GM12878 (cell line): ENCODE measurements around the gene FUCA2.

Experiments
- EZH2 ChIP-seq: IDR thresholded peaks from 2 replicates; pipeline ENCODE4 v1.6.1; 2012; ENCODE audit warnings: low read depth, mild to moderate bottlenecking, control low read depth, inconsistent platforms, low read length, borderline replicate concordance; ENCODE audit not compliant: control insufficient read depth
- TF ChIP-seq, protein P1 (sequence below), 3 experiments: IDR thresholded peaks in 2 of 3; conservative IDR thresholded peaks in 1 of 3; 2 replicates each; pipeline ENCODE4 v1.5.1; 2011; ENCODE audit warnings: low read depth in 3 of 3, low read length in 3 of 3, mild to moderate bottlenecking in 3 of 3, control low read depth in 2 of 3, moderate library complexity in 2 of 3, inconsistent platforms in 1 of 3, mixed read lengths in 1 of 3; ENCODE audit not compliant: control insufficient read depth in 2 of 3, insufficient read depth in 1 of 3; ENCODE audit errors: extremely low read depth in 1 of 3
- TF ChIP-seq, protein P2 (sequence below): fragments of 450-650 bp; IDR thresholded peaks from 2 replicates; pipeline ENCODE4 v1.6.1; 2017; ENCODE audit warnings: mild to moderate bottlenecking

DNA sequence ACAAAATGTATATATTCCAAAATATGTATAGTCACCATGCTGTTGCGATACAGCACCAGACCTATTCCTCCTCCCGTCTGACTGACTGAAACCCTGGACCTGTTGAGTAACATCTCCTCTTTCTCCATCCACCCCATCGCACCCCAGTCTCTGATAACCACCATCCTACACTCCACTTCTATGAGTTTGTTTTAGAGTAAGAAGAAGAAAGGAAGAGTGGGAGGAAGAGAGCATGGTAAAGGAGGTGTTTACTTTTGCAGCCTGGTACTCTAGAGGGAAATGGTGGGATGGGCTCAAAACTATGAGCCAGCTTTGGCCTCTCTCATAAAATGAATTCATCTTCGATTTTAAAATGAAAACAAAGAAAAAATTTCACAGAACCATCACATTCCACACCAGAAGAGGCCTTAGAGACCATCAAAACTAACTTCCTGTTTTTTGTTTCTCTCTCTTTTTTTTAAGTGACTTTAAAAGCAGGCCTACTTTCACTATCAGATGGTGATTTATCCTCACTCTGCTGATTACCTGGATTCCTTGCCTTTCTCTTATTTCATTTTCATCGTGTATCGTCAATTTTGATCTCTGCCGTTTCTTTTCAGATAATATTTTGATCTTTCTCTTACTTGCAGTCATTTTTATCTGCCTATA lies 16.8 kb upstream of the FUCA2 start:
- TF ChIP-seq, protein P1, sequence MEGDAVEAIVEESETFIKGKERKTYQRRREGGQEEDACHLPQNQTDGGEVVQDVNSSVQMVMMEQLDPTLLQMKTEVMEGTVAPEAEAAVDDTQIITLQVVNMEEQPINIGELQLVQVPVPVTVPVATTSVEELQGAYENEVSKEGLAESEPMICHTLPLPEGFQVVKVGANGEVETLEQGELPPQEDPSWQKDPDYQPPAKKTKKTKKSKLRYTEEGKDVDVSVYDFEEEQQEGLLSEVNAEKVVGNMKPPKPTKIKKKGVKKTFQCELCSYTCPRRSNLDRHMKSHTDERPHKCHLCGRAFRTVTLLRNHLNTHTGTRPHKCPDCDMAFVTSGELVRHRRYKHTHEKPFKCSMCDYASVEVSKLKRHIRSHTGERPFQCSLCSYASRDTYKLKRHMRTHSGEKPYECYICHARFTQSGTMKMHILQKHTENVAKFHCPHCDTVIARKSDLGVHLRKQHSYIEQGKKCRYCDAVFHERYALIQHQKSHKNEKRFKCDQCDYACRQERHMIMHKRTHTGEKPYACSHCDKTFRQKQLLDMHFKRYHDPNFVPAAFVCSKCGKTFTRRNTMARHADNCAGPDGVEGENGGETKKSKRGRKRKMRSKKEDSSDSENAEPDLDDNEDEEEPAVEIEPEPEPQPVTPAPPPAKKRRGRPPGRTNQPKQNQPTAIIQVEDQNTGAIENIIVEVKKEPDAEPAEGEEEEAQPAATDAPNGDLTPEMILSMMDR (IDR thresholded peaks at IDR 0.05 in 2 of 3, conservative IDR thresholded peaks at IDR 0.05 in 1 of 3; ENCODE audit: control insufficient read depth in 2 of 3, extremely low read depth in 1 of 3, insufficient read depth in 1 of 3, low read depth in 3 of 3, low read length in 3 of 3): no peak
- no peak for TF ChIP-seq EZH2
- TF ChIP-seq, protein P2, sequence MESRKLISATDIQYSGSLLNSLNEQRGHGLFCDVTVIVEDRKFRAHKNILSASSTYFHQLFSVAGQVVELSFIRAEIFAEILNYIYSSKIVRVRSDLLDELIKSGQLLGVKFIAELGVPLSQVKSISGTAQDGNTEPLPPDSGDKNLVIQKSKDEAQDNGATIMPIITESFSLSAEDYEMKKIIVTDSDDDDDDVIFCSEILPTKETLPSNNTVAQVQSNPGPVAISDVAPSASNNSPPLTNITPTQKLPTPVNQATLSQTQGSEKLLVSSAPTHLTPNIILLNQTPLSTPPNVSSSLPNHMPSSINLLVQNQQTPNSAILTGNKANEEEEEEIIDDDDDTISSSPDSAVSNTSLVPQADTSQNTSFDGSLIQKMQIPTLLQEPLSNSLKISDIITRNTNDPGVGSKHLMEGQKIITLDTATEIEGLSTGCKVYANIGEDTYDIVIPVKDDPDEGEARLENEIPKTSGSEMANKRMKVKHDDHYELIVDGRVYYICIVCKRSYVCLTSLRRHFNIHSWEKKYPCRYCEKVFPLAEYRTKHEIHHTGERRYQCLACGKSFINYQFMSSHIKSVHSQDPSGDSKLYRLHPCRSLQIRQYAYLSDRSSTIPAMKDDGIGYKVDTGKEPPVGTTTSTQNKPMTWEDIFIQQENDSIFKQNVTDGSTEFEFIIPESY: no peak
